ENCODE results near the gene ADAP1. TPM values are rescaled to one million over a fixed set of nuclear protein-coding genes. Genes with fewer than 3 reads are reported as not detected.

The ADAP1 gene
- total RNA-seq, 1 experiment from 2014 or later = 16.4 TPM

- Histone ChIP-seq H3K27ac (ENCODE audit: low read depth, low read length, poor library complexity, severe bottlenecking) (no peak overlapping the region), H3K9me3 (ENCODE audit: low read depth, low read length, poor library complexity, severe bottlenecking) (no peaks in the 10 kb centered on the region), H3K4me1 (ENCODE audit: insufficient read depth, low read length, poor library complexity, severe bottlenecking) (no peaks in the 10 kb centered on the region), H3K27me3 (replicated peaks; ENCODE audit: insufficient read depth, low read depth, low read length, poor library complexity) (no peaks in the 10 kb centered on the region), H3K36me3 (ENCODE audit: insufficient read depth, low read length, poor library complexity, severe bottlenecking) (no peaks in the 10 kb centered on the region), H3K4me3 (ENCODE audit: low read depth, low read length, poor library complexity, severe bottlenecking) (no peak overlapping the region)
- intact Hi-C loops (cut with micrococcal nuclease; ENCODE audit: unreplicated experiment) = no loop called here
- no peak for TF ChIP-seq EZH2 (IDR thresholded peaks at IDR 0.05; ENCODE audit: borderline replicate concordance, low read depth, low read length, poor library complexity, severe bottlenecking)
- no peak for TF ChIP-seq CTCF (conservative IDR thresholded peaks at IDR 0.05; ENCODE audit: low read depth, low read length)
- no peak for DNase-seq (ENCODE audit: low spot score)
- no TSS peak for BruUV-seq (replicated peaks)
- ChIA-PET CTCF (interaction anchor here (1.5 kb wide), 1 partner anchor 11 kb away, joined by 5 read pairs; no protein-coding TSS in a partner anchor), POLR2A (ENCODE audit: low non-redundant PET) (no interaction called here)
These were observed 27.5 kb upstream of the ADAP1 start for GRCh38 chr7:981793-982510.

- no TSS peak for BruUV-seq (replicated peaks)
- H3K9me3 ChIP-seq (ENCODE audit: low read depth, low read length, poor library complexity, severe bottlenecking) = no peaks in the 10 kb centered on the region
- no peaks in the 10 kb centered on the region for H3K36me3 ChIP-seq (ENCODE audit: insufficient read depth, low read length, poor library complexity, severe bottlenecking)
- H3K27me3 ChIP-seq (replicated peaks; ENCODE audit: insufficient read depth, low read depth, low read length, poor library complexity) = no peaks in the 10 kb centered on the region
- intact Hi-C loops (cut with micrococcal nuclease; ENCODE audit: unreplicated experiment) = no loop called here
- no peak for TF ChIP-seq EZH2 (IDR thresholded peaks at IDR 0.05; ENCODE audit: borderline replicate concordance, low read depth, low read length, poor library complexity, severe bottlenecking)
- ChIA-PET CTCF (no interaction called here), POLR2A (ENCODE audit: low non-redundant PET) (no interaction called here)
- H3K4me3 ChIP-seq (ENCODE audit: low read depth, low read length, poor library complexity, severe bottlenecking) = no peak overlapping the region
- no peaks in the 10 kb centered on the region for H3K4me1 ChIP-seq (ENCODE audit: insufficient read depth, low read length, poor library complexity, severe bottlenecking)
- no peak for DNase-seq (ENCODE audit: low spot score)
- no peak overlapping the region for H3K27ac ChIP-seq (ENCODE audit: low read depth, low read length, poor library complexity, severe bottlenecking)
These were observed 25.5 kb upstream of the ADAP1 start for GRCh38 chr7:979886-980571.

GRCh38 chr7:979151-979550 lies 24.7 kb upstream of the ADAP1 start:
- H3K4me3 ChIP-seq (ENCODE audit: low read depth, low read length, poor library complexity, severe bottlenecking) = no peak overlapping the region
- no TSS peak for BruUV-seq (replicated peaks)
- H3K4me1 ChIP-seq (ENCODE audit: insufficient read depth, low read length, poor library complexity, severe bottlenecking) = peaks cover 1% of the 10 kb centered on the region
- ChIA-PET POLR2A (ENCODE audit: low non-redundant PET) (interaction anchor here (0.7 kb wide), 1 partner anchor 71 kb away, joined by 4 read pairs; no protein-coding TSS in a partner anchor), CTCF (no interaction called here)
- no peak for DNase-seq (ENCODE audit: low spot score)
- H3K27ac ChIP-seq (ENCODE audit: low read depth, low read length, poor library complexity, severe bottlenecking) = no peak overlapping the region
- no peaks in the 10 kb centered on the region for H3K9me3 ChIP-seq (ENCODE audit: low read depth, low read length, poor library complexity, severe bottlenecking)
- intact Hi-C loops (cut with micrococcal nuclease; ENCODE audit: unreplicated experiment) = no loop called here
- no peaks in the 10 kb centered on the region for H3K27me3 ChIP-seq (replicated peaks; ENCODE audit: insufficient read depth, low read depth, low read length, poor library complexity)
- TF ChIP-seq CTCF (conservative IDR thresholded peaks at IDR 0.05; ENCODE audit: low read depth, low read length) = no peak
- TF ChIP-seq EZH2 (IDR thresholded peaks at IDR 0.05; ENCODE audit: borderline replicate concordance, low read depth, low read length, poor library complexity, severe bottlenecking) = no peak
- no peaks in the 10 kb centered on the region for H3K36me3 ChIP-seq (ENCODE audit: insufficient read depth, low read length, poor library complexity, severe bottlenecking)

Data from A673 (cell line).